GM21619 (cell line): ENCODE measurements around the gene ZNF142.

Experiments
- ATAC-seq: cut with Tn5 transposase; IDR thresholded peaks from one replicate; pipeline ENCODE4 v1.9.1; 2021; ENCODE audit not compliant: unreplicated experiment

ZNF142 gene, protein sequence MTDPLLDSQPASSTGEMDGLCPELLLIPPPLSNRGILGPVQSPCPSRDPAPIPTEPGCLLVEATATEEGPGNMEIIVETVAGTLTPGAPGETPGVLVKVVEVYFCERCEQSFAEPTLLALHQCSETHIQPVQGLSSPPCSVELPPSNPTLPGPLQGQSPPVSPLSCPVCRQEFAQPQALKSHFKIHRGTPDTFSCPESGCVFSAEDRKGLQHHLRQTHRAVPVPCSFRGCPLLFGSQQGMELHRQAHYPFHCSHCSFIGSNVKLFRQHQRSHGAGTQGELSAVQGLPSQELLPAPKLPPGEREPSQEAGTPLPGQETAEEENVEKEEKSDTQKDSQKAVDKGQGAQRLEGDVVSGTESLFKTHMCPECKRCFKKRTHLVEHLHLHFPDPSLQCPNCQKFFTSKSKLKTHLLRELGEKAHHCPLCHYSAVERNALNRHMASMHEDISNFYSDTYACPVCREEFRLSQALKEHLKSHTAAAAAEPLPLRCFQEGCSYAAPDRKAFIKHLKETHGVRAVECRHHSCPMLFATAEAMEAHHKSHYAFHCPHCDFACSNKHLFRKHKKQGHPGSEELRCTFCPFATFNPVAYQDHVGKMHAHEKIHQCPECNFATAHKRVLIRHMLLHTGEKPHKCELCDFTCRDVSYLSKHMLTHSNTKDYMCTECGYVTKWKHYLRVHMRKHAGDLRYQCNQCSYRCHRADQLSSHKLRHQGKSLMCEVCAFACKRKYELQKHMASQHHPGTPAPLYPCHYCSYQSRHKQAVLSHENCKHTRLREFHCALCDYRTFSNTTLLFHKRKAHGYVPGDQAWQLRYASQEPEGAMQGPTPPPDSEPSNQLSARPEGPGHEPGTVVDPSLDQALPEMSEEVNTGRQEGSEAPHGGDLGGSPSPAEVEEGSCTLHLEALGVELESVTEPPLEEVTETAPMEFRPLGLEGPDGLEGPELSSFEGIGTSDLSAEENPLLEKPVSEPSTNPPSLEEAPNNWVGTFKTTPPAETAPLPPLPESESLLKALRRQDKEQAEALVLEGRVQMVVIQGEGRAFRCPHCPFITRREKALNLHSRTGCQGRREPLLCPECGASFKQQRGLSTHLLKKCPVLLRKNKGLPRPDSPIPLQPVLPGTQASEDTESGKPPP (N-terminal part only)

DNA sequence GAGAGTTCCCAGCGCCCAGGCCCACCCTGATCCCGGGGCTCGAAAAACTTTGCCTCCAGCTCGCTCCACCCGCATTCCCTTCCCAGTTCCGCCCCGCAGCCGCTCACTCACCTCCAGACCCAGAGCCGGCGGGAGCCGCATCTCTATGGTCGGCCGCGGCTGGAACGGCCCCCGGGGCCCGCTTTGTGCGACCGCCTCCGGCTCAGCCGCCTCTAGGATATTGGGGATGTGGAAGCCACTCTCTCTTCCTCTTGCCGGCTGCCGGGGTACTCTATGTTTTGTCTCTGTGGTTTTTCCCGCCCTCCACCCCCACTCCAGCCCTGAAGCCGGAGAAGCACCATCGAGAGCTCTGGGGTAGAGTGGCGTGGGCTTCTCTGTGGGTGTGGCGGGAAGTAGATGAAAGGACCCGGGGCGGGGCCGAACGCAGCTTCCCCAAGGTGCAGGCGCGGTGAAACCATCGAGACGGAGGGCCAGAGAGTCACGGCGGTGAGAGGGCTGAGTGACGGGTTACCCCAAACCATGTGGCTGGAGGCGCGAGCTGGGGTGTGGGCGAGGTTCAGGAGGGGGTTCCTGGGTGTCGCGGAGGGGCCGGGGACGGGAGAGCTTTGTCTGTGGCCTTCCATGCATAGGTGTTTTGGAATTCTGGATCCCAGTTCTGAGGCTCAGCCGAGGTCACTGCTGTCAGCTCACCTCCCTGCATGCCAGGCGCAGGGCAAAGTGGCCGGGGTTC lies at the start of gene ZNF142, which contains the start of gene BCS1L:
Gene ZNF142, minus strand, starts transcription at position 366 of the 730 bp plus-strand sequence. CDS start 3,194 bp downstream, outside the sequence.
Gene BCS1L, plus strand, starts transcription at position 426 of the 730 bp plus-strand sequence. CDS start 1,305 bp downstream, outside the sequence.
- peak; percentile 94 for ATAC-seq

DNA sequence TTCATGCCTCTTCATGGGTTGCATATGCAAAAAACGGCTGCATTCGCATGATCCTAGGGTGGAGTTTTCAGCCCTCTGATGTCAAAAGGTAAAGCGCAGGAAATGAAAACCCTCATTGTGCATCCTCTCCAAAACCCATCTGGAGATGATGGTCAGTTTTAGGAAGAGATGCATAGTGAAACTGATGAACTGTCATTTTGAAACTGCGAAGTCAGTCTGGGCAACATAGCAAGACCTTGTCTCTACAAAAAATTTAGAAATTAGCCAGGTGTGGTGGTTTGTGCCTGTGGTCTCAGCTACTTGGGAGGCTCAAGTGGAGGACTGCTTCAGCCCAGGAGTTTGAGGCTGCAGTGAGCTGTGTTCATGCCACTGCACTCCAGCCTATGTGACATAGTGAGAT lies 48.7 kb upstream of the ZNF142 start:
- no peak for ATAC-seq

DNA sequence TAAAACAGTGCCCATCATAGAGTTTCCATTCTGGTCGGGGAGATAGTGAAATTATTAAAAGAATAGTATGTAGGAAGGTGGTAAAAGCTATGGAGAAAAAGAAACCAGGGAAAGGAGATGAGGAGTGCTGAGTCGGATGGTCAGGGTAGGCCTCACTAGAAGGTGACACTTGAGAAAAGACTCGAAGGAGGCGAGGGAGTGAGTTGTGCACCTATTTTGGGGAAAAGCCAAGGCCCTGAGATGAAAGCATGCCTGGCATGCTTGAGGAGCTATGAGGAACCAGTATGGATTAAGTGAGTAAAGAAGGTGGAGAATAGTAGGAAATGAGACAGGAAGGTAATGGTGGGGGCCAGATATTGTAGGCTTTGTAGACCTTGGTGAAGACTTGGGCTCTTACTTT lies 43.9 kb upstream of the ZNF142 start:
- no peak for ATAC-seq

DNA sequence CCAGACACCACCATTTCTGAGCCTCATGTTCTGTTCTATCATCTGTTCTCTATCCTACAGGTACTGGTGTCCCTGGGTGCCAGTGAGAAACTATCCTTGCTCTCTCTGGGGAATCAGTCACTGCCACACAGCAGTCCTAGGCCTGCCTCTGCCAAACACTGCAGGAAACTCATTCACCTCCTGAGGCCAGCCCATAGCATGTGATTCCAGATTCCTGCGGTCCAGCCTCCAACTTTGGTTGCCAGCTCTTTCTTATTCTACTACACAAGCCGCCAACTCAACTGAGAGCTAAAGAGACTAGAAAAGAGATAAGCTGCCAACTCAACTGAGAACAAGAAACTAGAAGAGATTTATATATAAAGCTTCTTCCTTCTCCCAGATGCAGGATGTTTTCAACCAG lies 42.4 kb upstream of the ZNF142 start:
- no peak for ATAC-seq

DNA sequence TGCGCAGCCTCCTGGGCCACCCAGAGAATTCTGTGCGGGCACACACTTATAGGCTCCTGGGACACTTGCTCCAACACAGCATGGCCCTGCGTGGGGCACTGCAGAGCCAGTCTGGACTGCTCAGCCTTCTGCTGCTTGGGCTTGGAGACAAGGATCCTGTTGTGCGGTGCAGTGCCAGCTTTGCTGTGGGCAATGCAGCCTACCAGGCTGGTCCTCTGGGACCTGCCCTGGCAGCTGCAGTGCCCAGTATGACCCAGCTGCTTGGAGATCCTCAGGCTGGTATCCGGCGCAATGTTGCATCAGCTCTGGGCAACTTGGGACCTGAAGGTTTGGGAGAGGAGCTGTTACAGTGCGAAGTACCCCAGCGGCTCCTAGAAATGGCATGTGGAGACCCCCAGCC lies 39.5 kb upstream of the ZNF142 start:
- ATAC-seq, result no peak

DNA sequence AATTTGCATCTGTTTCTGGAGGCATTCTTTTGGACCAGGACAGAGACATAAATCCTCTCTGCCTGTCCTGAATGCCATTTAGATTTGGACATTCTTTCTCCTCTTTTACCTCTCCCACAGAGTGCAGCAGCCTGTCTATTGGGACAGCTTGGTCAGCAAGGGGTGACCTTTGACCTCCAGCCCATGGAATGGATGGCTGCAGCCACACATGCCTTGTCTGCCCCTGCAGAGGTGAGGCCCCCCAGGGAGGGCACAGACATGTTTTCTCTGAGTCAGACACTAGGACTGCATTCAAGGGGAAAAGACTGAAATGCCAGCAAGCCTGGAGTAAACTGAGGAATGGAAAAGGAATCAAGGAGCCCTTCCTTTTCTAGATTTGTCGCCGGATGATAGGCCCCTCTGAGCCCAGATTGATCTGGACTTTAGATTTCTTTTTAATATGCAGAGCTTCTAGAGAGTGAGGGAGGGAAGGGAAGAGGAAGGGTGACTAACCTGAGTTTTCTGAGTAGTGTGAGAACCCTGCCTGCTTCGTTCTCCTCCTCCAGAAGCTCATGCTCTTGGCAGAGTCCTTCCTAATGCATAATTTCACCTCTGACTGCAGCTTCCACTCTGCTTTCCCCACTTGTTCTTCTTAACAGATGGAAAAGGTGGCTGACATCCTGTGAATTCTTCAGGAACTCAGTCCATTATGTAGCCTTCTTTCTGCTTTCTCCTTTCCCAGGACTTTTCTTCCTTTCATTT lies 35.2 kb upstream of the ZNF142 start:
- no peak for ATAC-seq

DNA sequence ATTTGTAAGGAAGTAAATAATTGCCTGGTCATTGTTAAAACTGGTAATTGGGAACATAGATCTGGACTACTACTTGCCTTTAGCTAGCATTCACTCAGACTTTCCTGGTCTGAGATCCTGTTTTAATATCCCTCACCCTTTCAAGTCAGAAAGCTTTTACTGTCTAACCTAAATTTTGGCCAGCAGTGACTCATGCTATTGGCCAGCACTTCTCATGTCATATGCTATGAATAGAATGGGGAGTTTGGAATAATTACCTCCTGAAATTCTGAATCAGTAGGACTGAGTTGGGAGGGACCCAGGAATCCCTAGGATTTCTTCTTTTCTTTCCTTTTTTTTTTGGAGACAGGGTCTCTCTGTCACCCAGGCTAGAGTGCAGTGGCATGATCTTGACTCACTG lies 31.8 kb upstream of the ZNF142 start:
- ATAC-seq, result no peak

DNA sequence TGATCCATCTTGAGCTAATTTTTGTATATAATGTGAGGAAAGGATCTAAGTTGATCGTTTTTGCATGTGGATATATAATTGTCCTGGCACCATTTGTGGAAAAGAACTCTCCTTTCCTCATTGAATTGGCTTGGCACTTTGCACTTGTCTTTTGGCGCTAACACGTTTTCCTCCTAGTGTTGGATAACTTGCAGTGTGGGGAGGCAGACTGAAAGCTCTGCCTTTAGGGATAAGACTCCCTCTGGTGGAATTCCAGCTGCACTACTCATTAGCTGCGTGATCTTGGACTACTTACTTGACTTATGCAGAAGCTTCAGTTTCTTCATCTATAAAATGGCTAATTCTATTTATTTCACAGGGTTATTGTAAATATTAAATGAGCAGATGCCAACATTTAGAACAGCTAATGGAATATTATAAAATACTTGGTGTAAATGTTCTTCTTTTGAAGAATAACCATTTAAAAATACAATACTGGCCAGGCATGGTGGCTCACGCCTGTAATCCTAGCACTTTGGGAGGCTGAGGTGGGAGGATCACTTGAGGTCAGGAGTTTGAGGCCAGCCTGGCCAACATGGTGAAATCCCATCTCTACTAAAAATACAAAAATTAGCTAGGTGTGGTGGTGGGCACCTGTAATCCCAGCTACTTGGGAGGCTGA lies 28.1 kb upstream of the ZNF142 start:
- ATAC-seq, result peak; percentile 47

DNA sequence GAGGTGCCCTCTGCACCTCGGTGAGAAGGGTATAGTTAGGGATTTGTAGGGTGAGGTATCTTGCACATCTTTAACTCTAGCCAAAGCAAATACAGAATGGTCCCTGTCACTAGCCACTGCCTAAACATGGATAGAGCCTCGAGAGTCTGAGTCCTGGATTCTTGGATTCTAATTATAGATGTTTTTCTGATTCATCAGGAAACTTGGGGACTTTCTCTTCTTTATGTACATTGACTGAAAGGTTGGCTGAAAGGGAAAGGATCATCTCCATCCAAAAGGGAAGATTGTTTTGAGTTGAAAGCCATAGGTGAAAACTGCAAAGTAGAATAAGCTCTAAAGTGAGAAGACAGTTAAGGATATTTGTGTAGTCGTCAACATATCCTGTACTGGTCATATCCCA lies 20.6 kb upstream of the ZNF142 start:
- ATAC-seq, result no peak

DNA sequence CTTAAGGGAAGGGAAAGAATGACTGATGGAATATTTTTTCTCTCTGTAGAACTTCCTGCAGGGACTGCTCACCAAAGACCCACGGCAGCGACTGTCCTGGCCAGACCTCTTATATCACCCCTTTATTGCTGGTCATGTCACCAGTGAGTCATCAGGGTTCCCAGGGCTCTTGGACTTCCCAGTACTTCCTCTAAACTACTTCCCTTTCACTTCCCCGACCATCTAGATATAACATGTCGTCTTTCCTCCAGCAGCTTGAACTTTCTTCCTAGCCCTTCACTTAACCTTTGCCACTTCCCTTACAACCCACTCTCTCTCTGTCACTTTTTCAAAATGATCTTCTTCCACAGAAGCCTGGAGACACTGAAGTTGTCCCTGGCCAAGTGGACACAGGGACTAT lies 19.7 kb upstream of the ZNF142 start:
- ATAC-seq, result no peak

DNA sequence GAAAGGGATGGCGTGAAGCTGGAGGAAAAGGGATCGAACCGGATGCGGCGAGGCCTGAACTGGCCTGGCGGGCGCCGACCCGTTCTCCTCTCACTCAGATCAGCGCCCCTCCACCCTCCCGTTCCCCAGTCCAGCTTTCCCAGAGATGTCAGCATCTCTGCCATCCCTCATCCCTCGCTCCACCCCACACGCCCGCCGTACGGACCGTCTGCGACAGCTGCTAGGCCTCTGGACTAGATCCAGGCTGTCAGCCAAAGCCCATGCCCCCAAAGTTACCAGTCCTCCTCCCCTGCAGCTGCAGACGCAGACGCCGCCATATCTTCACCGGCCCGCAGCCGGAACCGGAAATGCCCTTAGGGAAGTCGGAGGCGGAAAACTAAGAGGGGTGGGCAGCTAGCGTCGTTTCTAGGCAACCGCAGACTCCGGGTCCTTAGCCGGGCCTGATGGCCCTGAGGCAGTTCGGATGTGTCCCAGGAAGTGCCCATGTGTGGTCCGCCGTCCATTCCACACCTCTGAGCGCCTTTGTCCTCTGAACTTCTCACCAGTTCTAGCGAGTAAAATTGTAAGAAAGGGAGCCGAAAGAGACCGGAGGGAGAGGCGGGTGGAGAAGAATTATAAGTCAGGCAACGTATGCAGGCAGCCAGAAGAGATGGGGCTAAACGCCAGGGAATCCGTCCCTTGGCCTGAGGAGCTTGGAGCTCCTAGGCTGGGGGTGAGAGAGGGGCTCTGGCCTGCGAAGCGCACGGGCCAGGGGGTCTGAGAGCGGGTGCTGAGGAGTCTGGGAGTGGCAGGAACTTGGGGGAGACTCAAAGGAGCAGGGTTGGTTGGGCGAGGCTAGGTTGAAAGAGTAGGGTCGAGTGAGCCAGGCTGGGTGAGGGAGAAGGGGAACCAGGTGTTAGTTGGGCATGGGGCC lies 12.5 kb upstream of the ZNF142 start, which contains the start of the genes RNF25 and STK36:
Gene RNF25, minus strand, starts transcription at position 349 of the 913 bp plus-strand sequence. Its CDS starts 32 bp downstream, at position 317.
Gene STK36, plus strand, starts transcription at position 433 of the 913 bp plus-strand sequence. CDS start 744 bp downstream, outside the sequence.
- peak; percentile 97 for ATAC-seq

DNA sequence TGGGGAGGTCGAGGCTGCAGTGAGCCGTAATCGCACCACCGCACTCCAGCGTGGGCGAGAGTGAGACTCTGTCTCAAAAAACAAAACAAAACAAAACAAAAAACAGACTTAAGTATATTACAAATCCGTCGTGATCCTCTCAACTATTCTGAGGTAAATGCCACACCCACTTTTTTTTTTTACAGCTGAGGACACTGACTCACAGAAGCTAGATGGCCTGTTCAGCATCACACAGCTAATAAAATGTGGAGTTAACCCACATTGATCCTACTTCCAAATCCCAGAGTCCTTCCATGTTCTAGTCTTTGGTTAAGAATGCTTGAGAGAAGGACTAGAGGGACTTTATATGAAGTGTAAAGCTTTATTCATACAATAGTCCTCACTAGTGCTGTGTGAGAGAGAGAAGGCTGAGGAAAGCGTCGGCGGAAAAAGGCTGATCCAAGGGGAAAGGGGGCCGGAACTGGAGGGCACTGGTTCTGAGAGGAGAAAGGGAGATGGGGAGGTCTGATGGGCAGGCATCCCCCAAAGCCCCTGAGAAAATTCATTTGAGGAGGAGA lies 11.8 kb upstream of the ZNF142 start:
- ATAC-seq, result no peak

DNA sequence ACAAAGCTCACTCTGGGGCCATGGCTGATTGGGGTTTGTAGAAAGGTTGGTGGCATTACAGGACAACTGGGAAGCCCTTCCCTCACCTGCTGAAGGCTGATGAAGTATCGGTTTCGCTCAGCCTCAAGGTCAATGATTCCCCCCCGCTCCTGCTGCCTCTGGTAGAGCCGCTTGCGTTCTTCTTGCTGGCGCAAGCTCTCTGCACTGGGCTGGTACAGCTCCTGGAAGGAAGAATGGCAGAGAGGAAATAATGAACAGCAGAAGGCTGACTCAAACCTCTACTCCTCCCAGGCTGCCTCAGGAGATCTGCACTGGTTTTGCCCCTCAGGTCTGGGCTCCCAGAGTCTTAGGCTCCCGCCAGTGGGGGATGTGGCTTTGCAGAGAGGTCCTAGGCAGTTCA lies 5.2 kb upstream of the ZNF142 start:
- no peak for ATAC-seq

DNA sequence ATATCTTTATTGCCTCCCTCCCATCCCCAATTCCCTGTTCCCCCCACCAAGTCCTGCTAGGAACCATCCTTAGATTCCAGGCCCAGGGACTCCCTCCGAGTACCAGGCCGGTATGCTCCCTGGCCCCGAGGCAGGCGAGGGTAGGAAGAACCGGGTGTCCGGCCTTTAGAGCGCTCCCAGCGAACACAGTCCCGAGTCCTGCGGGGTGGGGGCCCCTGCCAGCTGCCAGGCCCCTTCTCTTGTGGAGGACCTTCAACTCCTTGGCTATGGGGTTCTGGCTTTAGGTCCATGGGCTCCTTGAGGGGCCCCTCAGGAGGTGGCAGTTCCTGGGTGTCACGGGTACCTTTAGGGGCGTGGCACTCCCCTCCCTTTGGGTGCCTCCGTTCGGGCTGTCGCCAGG lies 4.5 kb upstream of the ZNF142 start:
- no peak for ATAC-seq

DNA sequence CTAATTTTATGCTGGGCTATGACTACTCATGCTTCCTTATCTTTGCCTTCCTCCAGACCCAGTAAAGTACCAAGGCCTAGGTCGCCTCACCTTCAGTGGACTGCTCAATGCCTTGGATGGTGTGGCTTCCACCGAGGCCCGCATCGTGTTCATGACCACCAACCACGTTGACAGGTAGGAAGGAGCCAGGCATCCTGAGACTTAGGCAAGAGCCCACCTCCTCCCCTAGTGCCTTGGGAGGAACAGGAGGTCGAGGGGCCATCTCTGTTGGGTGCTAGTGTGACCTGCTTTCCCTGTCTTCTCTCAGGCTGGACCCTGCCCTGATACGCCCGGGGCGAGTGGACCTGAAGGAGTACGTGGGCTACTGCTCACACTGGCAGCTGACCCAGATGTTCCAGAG lies 3.4 kb upstream of the ZNF142 start:
- no peak for ATAC-seq

DNA sequence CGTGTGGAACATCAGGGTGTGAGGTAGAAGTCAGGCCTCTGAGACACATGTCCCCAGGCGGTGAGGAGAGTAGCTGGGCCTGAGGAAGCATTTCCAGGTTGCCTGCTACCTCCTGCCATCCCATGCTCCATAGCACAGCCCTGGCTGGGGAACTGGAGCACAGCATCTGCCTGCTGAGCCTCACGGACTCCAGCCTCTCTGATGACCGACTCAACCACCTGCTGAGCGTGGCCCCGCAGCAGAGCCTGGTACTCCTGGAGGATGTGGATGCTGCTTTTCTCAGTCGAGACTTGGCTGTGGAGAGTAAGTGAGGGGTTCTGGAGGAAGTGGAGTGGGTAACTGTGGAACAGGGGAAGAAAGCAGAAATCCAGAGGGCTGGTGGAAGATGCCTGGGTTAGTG lies 3.0 kb upstream of the ZNF142 start:
- no peak for ATAC-seq

DNA sequence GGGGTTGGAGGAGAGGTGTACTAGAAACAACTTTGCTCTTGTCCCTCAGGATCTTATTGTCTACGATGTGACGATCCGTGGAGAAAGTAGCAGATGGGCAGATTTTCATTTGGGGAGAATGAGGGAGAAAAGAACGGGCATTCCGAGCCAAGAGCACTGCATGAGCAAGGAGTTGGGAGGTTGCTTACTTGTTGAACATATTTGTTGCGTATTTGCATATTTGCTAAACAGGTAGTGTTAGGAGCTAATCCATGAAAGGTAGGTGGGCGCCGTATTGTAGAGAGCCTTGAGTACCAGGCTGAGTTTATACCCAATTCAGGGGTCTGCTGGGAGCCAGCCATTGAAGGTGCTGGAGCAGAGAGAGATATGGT lies 550 bp upstream of the ZNF142 start:
- no peak for ATAC-seq

DNA sequence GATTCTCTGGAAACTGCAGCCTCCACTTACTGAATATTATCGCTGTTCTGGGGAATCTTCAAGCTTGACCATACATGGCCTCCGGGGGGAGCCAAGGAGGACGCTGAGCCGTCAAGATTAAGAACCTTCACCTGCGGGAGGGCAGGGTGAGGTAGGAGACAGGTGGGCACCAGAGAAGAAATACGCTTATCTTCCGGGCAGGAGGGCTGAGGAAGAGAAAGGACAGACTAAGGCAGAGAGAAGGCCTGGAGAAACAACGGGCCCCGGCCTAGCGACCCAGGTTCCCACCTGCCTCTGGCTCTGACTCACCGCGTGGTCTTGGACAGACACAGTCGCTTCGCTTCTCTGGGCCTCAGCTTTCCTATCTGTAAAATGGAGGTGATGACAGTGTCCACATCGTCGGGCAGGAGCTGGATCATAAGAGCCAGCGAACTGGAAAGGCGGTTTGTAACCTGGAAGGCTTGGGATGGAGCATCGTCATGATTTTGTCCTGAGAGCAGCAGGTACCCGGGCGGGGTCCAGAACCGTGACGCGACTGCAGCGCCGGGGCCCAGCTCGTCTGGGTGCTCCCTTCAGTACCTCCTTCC lies 659 bp downstream of the ZNF142 start:
- ATAC-seq, result peak; percentile 38
